ENCODE data around the gene QARS1. TPM values are rescaled to one million over a fixed set of nuclear protein-coding genes. Genes with fewer than 3 reads are reported as not detected.

Gene QARS1
- total and polyA plus RNA-seq, 2 of the 13 experiments (the other 11 are each of a cell fraction or from before 2014, with no cell fraction given) = 307 to 327 TPM

DNA sequence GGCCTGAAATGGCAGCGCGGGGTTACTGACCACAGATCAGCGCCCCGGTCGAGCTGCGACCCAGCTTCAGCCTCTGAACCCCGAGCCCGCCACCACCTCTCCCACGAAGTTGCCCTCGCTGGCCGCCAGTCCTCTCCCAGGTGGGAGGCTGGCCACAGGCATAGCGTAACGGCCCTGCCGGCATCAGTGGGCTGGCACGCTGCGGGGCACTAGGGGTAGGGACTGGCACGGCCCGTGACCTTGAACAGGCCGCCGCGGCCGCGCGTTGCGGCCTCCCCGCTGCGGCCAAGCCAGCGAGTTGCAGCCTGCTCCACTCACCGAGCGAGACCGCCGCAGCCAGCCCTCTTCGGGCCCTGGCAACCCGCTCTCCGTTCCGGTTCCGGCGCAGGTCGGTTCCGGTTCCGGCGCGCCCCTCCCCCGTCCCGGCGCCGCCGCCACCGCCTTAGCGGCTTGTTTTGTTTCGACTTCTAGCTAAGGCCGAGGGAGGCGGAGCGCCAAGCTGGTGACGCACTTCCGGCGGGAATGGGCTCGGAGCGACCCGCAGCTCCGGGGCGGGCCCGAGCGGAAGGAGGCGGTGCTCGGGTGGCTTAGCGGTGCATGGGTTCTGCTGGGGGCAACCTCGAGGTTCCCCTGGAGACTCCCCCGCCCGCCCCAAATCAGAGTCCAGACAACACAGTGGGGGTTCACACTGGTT lies 16.0 kb upstream of the QARS1 start, which contains the start of gene USP19 (continued):
- TF ChIP-seq PRDM10 (CRISPR knock-in tag; IDR thresholded peaks at IDR 0.05; ENCODE audit: low read depth) (peak; percentile 44; the same call in 1 of the 2 replicates), ZNF205 (CRISPR knock-in tag; IDR thresholded peaks at IDR 0.05) (no peak), HHEX (CRISPR knock-in tag; IDR thresholded peaks at IDR 0.05) (no peak), ZNF17 (CRISPR knock-in tag; IDR thresholded peaks at IDR 0.05) (no peak), KAT2B (IDR thresholded peaks at IDR 0.05; ENCODE audit: borderline replicate concordance, low read depth, low read length) (no peak), NCOR1 (IDR thresholded peaks at IDR 0.05; ENCODE audit: borderline replicate concordance, low read length) (no peak; the same call in 1 of the 2 replicates), ZSCAN20 (CRISPR knock-in tag; IDR thresholded peaks at IDR 0.05; ENCODE audit: borderline replicate concordance) (no peak), SMAD1 (CRISPR knock-in tag; IDR thresholded peaks at IDR 0.05; ENCODE audit: borderline replicate concordance, low read depth) (peak; percentile 50; the same call in 1 of the 2 replicates), TRIM24 (CRISPR knock-in tag; IDR thresholded peaks at IDR 0.05) (no peak), MIER3 (CRISPR knock-in tag; IDR thresholded peaks at IDR 0.05; ENCODE audit: borderline replicate concordance) (peak; percentile 49; the same call in 1 of the 2 replicates), ZNF891 (CRISPR knock-in tag; IDR thresholded peaks at IDR 0.05) (no peak), HOXA9 (CRISPR knock-in tag; IDR thresholded peaks at IDR 0.05; ENCODE audit: borderline replicate concordance) (no peak), SIX1 (CRISPR knock-in tag; IDR thresholded peaks at IDR 0.05; ENCODE audit: borderline replicate concordance) (no peak), ZNF484 (CRISPR knock-in tag; IDR thresholded peaks at IDR 0.05; ENCODE audit: borderline replicate concordance, low read depth) (no peak), ZFP36L2 (CRISPR knock-in tag; IDR thresholded peaks at IDR 0.05) (no peak; the same call in 1 of the 2 replicates), ELF1 (CRISPR knock-in tag; IDR thresholded peaks at IDR 0.05) (peak; percentile 88), ATF3 (CRISPR knock-in tag; IDR thresholded peaks at IDR 0.05) (peak; percentile 47), SATB2 (CRISPR knock-in tag; IDR thresholded peaks at IDR 0.05) (no peak), ZNF589 (CRISPR knock-in tag; conservative IDR thresholded peaks at IDR 0.05) (no peak), ZNF737 (CRISPR knock-in tag; IDR thresholded peaks at IDR 0.05; ENCODE audit: borderline replicate concordance) (no peak), ZNF569 (CRISPR knock-in tag; IDR thresholded peaks at IDR 0.05; ENCODE audit: borderline replicate concordance) (no peak), SMAD9 (CRISPR knock-in tag; IDR thresholded peaks at IDR 0.05) (no peak), HNRNPUL1 (IDR thresholded peaks at IDR 0.05; ENCODE audit: low read depth, low read length) (no peak), HES4 (CRISPR knock-in tag; IDR thresholded peaks at IDR 0.05; ENCODE audit: borderline replicate concordance) (peak; percentile 64), CBX1 (IDR thresholded peaks at IDR 0.05; ENCODE audit: low read depth) (no peak), STAT5B (CRISPR knock-in tag; IDR thresholded peaks at IDR 0.05) (0 out of 2 replicates have a peak, but pooled peaks have one; percentile 55)
